CD4-positive, alpha-beta T cell treated with Interleukin-15 for 4 hours (primary cell): ENCODE measurements around the gene FAM13A.
"Not testable (repeated sequence)": the region's sequence is repeated elsewhere in the genome, so short reads cannot be mapped to it uniquely, and the experiment has no call there.

Experiments
- DNase-seq: peaks from one replicate; pipeline ENCODE4 v3.0.0-alpha.2; 2020; ENCODE audit warnings: low spot score

The FAM13A gene

GRCh38 chr4:88897180-88897579 lies 159.8 kb downstream of the FAM13A start:
- no peak for DNase-seq

DNA sequence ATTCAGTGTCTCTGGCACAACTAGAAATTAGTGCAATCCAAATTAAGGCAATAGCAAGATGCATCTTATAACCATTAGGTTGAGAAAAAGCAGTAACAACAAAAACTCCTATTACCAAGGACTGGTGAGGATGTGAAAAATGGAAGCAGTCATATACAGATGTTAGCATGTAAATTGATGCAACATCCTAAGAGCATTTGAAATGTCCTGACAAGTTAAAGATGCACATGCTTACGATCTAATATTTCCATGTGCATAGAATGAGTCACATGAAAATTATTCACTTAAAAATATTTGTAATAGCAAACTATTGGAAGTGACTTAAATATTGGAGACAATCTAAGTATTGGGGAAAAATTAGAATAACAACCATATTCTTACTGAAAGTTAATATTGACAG lies 163.0 kb downstream of the FAM13A start:
- DNase-seq: no peak

- no peak for DNase-seq
Measured at GRCh38 chr4:88892646-88893045, 164.3 kb downstream of the FAM13A start.

GRCh38 chr4:88891636-88892035 lies 165.3 kb downstream of the FAM13A start:
- no peak for DNase-seq

DNA sequence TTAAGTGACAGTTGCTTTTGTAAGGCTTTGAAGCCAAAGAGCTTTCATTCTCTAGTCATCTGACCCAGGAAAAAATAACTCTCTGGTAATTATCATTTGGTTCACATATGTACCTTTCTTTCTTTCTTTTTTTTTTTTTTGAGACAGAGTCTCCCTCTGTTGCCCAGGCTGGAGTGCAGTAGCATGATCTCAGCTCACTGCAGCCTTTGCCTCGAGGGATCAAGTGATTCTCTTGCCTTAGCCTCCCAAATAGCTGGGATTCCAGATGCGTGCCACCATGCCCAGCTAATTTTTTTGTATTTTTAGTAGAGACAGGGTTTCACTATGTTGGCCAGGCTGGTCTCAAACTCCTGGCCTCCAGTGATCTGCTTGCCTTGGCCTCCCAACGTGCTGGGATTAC lies 169.6 kb downstream of the FAM13A start:
- not testable (repeated sequence) for DNase-seq

- no peak for DNase-seq
Measured at GRCh38 chr4:88881227-88881569, 175.8 kb downstream of the FAM13A start.

DNA sequence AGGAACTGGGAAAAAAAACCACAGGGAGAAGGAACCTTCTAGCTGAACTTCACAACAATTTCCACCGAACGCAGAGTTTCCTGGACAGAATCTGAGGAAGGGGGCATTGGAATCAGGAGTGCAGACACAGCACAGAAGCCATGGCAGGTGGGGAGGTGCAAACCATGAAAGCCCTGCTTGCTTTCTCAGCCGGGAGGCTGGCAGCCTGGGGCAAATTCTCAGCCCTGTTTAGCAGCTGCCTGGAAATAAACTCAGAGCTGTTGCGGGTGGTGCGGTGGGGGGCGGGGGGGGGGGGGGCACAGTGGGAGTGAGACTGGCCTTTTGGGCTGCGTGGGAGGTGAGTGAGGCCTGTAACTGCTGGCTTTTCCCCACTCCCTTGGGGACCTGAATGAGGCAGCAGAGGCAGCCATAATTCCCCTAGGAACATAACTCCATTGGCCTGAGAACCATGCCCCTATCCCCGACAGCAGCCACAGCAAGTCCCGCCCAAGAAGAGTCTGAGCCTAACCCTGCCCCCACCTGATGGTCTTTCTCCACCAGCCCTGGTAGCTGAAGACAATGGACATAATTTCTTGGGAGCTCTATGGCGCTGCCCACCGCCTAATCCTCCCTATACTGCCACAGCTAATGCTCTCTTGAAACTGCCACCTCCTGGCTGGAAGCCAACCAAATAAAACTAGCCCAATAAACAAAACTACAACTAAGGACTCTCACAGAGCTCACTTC lies 176.3 kb downstream of the FAM13A start:
- no peak for DNase-seq

- no peak for DNase-seq
Measured at GRCh38 chr4:88879991-88880390, 177.0 kb downstream of the FAM13A start.

- DNase-seq: no peak
Measured at GRCh38 chr4:88878642-88879041, 178.3 kb downstream of the FAM13A start.

GRCh38 chr4:88870428-88870827 lies 186.6 kb downstream of the FAM13A start:
- no peak for DNase-seq

- no peak for DNase-seq
Measured at GRCh38 chr4:88868510-88868909, 188.5 kb downstream of the FAM13A start.

DNA sequence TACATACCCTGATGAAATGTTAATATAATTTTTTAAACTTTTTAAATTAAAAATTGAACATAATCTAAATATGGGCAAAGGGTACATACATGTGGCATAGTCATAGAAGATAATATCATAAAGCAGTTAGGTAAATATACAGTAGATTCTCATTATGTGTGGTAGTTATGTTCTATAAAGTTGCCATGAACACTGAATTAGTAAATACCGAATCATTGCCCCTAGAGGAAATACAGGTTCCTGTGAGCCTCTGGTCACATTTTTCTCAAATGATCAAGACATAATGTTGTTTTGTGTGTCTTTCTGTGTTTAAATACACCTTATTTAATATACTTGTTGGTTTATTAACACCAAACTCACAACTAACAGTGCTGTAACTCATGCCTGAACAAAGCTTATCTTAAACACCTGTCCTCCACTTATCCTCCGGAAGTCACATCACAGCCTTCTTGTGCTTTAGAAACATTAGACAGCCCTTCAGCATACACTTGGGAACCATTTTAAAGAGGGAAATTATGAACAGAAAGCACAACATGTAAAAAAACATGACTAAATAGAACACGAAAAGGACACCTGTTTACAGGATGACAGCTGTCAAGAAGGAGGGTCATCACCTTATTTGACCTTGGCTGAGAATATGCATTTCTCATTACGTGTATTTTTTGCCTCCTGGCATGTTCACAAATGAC lies 190.0 kb downstream of the FAM13A start:
- no peak for DNase-seq

GRCh38 chr4:88865466-88865865 lies 191.5 kb downstream of the FAM13A start:
- DNase-seq: no peak

DNA sequence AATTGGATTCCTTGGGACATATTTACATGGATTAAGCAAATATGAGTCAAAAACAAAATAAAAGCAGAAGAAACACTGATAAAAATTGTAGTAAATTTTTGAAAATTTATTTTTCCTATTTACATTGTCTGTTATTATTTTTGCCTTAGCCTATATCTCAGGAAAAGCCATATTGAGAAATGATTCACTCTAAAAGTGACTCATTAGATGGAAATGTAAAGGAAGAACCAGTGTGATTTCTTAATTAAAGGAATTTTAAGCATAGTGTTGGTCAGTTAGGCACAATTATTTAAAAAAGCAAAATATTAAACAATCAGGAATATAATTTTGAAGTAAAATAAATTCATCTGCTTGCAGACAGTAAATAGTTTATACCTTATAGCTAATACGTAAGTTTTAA lies 191.9 kb downstream of the FAM13A start:
- DNase-seq: no peak

- no peak for DNase-seq
Measured at GRCh38 chr4:88860586-88860985, 196.4 kb downstream of the FAM13A start.

DNA sequence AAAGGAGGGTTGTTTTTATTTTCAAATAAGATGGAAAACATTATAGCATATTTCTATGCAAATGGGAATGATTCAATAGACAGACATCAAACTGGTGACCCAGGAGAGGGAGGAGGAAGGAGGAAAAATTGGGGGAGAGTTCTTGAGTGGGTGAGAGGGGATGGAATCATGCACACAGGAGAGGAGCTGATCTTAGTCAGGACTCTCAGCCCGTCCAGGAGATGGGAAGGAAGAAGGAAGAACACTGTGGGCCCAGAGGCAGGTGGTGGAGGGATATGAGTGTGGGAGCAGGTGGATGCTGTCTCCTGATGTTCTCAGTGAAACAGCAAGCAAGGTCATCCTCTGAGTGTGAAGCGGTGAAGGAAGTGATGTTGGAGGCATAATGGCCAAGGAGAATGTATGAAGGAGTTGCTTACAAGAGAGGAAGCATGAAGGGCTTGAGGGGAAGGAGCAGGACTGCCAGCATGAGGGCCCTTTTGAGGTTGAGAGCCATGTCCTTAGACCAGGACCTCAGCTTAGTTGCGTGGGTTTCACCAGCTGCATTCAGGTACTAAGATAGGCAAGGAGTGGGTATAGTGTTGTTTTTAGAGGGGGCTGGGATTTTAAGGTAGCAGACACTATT lies 197.7 kb downstream of the FAM13A start:
- DNase-seq: no peak

- DNase-seq: no peak
Measured at GRCh38 chr4:88858752-88859151, 198.2 kb downstream of the FAM13A start.

DNA sequence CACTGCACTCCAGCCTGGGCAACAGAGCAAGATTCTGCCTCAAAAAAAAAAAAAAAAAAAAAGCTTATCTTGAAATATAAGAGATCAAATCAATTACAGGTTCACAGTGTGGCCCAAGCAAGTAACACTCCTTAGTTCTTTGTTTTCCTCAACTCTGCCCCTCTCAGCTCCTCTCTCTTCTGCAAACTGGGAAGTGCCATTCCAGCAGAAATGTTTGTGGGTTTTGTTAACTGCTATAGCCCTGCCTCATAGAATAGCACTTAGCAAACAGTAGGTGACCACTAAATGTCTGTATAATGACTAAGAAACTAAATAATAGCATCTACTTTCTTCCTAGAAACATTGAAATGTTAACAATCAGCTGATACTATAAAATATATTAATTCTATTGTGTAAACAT lies 199.4 kb downstream of the FAM13A start:
- DNase-seq: no peak

GRCh38 chr4:88854481-88854880 lies 202.5 kb downstream of the FAM13A start:
- DNase-seq: no peak

DNA sequence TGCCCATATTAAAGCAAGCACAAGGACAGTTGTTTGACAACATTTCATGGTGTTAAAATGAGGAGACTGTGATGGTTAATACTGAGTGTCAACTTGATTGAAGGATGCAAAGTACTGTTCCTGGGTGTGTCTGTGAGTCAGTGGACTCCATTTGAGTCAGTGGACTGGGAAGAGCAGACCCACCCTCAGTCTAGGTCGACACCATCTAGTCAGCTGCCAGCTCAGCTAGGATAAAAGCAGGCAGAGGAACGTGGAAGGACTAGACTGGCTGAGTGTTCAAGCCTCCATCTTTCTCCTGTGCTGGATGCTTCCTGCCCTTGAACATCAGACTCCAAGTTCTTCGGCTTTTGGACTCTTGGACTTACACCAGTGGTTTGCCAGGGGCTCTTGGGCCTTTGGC lies 203.4 kb downstream of the FAM13A start:
- not testable (repeated sequence) for DNase-seq

DNA sequence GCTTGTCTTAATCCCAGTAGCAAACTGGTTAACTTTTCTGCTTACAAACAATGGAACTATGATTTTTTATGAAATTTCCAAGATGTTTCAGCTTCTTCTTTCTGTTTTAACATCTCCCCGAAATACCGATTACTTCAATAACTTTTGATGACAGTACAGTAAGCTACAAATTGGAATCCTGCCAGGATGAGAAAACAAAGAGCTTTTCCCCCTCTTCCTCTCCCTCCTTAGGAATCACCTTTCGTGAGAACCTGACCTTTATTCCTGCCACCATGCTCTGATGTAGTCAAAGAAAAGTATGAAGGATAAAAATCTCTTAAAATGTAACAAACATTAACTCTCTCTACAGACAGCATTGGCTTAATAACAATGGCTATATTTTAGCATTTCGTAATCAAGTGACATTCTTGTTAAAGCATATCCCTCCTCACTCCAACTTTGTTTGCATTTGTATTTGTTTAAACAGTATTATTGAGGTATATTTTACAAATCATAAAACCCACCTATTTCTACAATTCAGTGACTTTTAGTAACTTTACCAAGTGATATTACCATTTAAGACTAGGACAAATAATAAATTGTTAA lies 210.7 kb downstream of the FAM13A start:
- no peak for DNase-seq

GRCh38 chr4:88843067-88843685 lies 213.8 kb downstream of the FAM13A start:
- DNase-seq: no peak

GRCh38 chr4:88841635-88842034 lies 215.3 kb downstream of the FAM13A start:
- DNase-seq: no peak
